NK-92 (cell line): ENCODE data around the gene C10orf71.

Experiments used
- DNase-seq: peaks from one replicate; lab custom pipeline; 2025; ENCODE audit not compliant: unreplicated experiment; lab: John Stamatoyannopoulos, UW

The C10orf71 gene

DNA sequence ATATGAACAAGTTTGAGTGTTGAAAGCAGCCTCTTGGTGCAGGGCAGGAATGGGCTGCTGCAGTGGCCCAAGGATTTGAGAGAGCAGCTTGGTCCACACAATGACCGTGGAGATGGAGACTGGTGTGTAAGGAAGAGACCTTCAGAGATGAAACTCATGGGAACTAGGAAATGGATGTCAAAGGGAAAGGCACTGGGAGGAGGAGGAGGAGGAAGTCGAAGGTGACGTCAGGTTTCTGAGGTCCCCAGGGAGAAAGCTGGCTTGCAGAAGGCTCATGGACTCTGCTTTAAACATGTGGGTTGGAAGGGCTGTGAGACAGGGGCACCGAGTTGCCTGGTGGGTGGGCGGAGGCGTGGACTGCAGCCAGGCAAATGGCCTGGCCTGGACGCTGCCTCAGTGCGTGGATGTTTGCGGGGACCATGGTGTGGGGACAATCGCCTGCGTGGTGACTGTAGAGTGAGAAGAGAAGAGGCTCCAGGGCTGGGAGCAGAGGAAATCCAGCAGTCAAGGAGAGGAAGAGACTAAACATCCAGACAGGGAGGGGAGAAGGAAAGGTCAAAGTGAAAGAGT, 14.6 kb downstream of the C10orf71 start:
- DNase-seq = no peak

DNA sequence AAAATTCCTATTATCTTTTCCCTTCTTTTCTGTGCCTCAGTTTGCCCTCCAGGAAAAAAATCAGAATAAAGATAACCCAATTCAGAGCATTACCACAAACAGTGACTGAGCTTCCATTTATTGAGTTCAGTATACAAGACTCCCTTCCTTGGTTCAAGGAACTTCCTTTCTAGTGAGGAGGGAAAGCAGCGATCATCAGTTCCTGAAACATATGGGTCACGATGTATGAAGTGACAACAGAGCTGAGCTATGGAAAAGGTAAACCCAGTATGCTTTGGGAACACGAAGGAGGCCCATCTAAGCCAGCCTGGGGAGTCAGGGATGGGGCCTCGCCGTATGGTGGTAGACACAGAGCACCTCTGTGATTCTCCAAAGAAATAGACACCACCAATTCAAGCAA, 15.8 kb downstream of the C10orf71 start:
- no peak for DNase-seq

DNA sequence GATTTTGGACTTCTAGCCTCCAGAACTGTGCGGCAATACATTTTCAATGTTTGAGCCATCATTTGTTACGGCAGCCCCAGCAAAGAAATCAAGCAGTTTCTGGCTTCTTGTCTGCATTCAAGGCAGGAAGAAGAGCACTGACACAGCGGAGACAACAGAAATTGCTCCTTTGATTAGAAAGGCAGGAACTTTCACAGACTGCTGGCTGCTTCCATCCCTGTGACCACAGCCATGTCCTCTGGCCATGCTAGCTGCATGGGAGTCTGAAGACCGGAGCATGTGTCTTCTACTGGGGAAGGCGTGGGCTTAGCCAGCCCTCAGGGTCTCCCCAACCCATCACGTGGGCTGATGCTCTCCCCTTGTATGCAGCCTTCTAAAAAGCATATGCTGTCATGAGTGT, 19.1 kb downstream of the C10orf71 start:
- DNase-seq = no peak

GRCh38 chr10:49318755-49319154, 19.8 kb downstream of the C10orf71 start:
- DNase-seq = no peak

DNA sequence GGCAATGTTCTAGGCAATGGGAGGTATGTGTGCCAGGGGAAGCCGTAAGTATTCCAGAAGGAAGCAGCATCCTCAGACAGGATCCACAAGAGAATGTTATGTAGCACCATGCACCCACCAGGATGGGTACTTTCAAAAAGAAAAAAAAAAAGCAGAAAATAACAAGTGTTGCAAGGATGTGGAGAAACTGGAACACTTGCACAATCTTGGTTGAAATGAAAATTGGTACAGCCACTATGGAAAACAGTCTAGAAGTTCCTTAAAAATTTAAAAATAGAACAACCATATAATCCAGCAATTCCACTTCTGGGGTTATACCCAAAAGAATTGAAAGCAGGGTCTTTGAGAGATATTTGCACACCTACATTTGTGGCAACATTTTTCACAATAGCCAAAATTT, 20.2 kb downstream of the C10orf71 start:
- no peak for DNase-seq

DNA sequence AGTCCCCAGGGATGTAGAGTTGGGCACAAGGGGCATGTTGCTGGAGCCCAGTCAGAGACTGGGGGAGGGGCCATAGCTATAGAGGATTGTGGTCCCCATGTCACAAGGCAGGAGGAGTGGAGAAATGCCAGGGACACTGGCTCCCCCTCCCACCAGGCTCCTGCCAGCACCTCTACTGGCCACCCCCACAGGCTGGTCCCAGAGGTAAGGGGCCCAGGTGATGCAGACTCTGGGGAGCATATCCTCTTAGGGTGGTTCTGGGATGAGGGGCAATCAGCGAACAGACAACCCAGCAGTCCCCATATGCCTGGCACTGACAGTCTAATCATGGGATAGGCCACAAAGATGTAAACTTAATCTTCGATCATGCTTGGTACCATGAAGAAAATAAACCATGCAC, 21.2 kb downstream of the C10orf71 start:
- no peak for DNase-seq

DNA sequence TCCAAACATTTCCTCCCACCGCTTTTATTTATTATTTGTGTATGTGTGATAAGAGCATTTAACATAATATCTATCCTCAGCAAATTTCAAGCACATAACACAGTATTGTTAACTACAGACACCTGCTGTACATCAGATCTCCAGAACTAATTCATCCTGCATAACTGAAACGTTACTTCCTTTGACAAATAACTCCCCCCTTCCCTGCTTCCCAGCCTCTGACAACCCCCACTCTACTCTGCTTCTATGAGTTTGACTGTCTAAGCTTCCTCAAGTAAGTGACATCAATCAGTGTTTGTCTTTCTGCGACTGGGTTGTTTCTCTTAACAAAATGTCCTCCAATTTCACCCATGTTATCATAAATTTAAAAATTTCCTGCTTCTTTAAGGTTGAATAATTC, 22.1 kb downstream of the C10orf71 start:
- DNase-seq = no peak

DNA sequence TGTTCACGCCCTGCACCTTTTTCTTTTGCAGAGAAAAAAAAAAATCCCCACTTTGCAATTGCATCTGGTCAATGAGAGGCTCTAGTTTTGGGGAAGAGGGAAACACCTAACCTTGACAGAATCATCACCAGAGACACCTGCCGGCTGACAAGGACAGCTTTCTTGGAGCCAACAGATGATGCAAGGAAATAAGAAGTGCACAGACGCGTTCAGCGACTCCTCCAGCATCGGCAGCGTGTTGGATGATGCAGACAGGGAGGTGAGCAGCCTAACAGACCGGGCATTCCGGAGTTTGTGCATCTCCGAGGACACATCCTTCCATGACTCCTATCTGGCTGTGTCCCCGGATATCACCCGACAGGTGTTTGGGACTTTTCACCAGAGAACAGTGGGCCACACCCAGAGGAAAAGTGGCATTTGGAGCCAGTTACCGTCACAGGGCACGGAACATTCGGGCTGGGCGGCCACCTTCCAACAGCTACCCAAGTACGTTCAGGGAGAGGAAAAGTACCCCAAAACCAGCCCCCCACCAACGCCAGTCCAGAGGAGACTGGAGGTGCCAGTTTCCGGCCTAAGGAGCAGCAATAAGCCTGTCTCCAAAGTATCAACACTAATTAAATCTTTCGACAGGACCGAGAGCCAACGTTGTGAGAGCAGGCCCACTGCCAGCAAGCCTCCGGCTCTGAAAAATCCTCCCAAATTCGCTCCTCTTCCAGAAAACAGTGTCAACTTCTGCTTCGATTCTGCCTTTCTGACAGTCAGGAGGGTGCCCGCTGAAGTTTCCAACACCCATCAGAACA, 23.6 kb downstream of the C10orf71 start:
- no peak for DNase-seq

DNA sequence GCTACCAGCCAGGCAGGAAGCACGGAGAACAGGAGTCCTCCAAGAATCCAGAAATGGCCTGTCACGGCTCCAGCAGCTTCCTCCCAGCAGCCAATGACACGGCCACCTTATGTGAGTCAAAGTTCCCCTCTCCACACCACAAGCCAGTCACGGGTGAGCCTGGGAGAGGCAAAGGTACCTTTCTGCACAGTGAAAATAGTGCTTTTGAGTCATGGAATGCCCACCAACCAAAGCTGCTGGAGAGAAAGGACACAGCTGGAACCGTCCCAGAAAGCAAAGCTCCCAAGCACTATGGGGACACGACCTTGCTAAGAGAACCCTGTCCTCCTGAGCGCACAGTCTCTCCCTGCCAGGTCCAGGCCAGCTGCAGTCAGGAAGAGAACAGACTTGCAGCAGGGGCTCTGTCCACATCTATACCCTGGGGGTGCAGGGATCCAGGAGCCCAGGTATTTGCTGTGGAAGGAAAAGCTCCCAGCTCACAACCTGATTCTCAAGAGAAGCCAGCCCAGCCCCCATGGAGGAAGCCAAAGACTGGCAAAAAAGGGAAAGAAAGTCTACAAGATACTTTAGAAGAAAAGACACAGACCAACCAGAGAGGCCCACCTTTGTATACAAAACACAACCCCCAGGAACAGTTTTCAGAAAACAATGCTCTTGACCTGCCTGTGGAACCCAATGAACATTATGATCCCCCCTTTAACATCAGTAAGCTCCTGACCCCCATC, 24.4 kb downstream of the C10orf71 start:
- no peak for DNase-seq

GRCh38 chr10:49323896-49324270, 24.9 kb downstream of the C10orf71 start:
- no peak for DNase-seq

DNA sequence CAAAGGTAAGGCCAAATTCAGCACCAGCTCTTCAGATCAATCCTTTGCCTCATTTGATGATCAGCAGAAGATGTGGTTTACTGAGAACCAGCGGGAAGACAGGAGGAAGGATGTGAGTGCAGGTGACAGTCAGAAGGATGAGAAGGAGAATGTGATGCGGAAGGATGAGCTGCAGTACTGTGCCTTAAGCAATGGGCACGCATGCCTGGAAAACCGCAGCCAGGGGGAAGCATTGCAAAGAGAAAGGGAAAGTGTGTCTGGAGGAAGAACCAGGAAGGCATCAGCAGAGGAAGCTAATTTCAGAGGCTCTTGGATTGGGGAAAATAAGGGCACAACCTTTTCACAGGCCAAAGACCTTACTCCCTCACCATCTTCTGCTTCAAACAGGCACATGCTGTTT, 25.7 kb downstream of the C10orf71 start:
- DNase-seq = no peak

- DNase-seq = no peak
Measured at GRCh38 chr10:49325131-49325915, 26.4 kb downstream of the C10orf71 start.

GRCh38 chr10:49325916-49326783, 27.2 kb downstream of the C10orf71 start:
- no peak for DNase-seq

DNA sequence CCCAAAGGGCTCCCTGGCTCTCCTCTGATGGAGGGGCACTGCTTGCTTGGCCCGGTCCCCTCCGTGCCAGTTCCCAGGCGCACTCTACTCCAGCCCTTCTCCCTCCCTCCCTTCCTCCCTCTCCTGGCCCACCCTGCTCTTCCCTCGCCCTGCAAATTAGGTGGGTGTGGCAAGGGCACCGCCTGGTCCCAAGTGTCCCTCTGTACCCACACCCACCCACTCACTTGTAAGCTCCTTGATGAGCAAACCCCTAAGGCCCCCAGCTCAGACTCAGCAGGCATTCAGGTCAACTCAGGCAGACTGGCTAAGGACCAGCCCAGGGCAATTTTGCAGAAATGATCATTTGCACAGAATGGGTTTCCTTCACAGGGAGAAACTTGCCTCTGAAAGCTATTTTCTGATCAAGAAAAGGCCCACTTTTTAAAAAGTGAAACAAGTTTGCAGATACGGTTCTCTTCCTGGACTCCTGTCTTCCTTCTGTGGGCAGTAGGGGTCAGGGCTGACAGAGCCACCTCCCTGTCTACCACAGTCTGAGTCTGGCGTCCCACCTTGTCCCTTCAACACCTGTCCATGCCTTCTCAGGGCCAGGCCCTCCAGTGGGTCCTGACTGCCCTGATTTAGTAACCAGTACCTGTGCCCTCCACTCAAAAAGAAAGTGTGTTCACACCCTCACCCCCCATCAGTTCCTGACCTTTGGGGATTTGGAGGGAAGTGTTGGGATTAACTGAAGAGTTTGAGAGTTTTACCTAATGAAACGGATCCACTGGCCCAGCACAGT, 28.3 kb downstream of the C10orf71 start:
- DNase-seq = no peak

DNA sequence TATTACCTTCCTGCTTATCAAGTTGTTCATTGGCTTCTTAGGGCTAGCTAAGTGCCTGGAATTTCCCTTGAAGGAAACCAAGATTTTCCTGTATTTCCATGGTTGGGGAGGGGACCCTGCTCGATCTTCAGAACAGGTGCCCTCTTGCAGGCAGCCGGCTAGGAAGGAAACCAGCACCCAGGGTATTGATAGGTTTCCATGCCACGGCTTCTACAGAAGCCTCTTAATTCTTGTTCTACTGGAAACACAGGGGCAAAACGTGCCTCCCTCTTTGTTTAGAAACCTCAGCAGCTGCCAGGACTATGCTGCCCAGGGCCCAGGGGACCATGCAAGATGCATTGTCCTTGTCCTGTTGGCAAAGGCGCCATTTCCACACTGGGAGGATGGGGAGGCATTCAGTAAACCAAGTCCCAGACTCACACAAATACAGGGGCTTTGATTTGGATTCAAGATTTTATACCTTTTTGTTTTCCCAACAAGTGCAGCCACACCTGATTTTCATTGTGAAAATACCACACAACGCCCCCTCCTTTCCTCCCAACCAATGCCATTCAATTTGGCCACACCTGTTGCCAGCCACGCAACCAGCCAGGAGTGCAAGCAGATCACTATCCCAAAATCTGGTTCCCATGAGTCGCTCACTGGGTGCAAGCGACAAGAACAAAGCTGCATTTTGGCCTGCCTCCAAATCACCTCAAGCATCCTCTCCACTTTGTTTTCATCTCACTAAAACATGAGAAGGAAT, 29.6 kb downstream of the C10orf71 start:
- DNase-seq = no peak

GRCh38 chr10:49329146-49329505, 30.2 kb downstream of the C10orf71 start:
- no peak for DNase-seq

DNA sequence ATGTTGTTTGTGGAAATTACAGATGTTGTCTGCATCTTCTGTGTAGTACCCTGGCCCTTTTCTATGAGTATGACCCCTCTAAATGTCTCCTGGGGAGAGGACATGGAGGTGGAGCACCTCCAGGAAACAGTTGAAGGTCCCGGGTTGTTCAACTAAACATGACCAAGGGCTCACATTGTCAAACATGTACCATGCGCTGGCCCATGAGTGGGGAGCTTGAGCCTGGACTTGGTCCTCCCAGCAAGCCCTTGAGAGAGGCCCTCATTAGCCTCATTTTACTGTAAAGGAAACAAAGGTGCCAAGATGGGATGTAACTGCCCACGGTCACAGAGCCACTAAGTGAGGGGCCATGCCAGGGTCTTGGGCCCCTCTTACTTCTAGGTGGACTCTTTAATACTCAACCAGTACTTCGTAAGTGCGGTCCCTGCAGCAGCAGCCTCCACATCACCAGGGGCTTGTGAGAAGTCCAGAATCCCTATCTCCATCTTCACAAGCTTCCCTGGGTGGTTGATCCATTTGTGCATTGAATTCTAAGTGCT, 31.2 kb downstream of the C10orf71 start:
- DNase-seq = no peak

- DNase-seq = no peak
Measured at GRCh38 chr10:49331431-49331830, 32.5 kb downstream of the C10orf71 start.

- no peak for DNase-seq
Measured at GRCh38 chr10:49332333-49332732, 33.4 kb downstream of the C10orf71 start.
